ENCODE measurements around the gene ZMYND8. TPM values are rescaled to one million over a fixed set of nuclear protein-coding genes. Genes with fewer than 3 reads are reported as not detected.

ZMYND8 gene
- total RNA-seq, 4 donors from 2014 or later = 44.6 to 78.6 (median 65.8) TPM

- Histone ChIP-seq H3K27me3 (no peaks in the 10 kb centered on the region), H3K4me1 (peaks cover 60 to 100% (median 95%) of the 10 kb centered on the region in 4 donors), H3K27ac (replicated peaks in 1 of 4) (peak overlapping the region; percentile 97 to 100 (median 98)), H3K9me3 (no peaks in the 10 kb centered on the region), H3K4me3 (peak overlapping the region in 1 of 4 donors; percentile 0), H3K36me3 (peaks cover 0 to 25% (median 13%) of the 10 kb centered on the region in 4 donors)
- 77% methylated on average over 4 of the region's 4 CpGs for WGBS
- TF ChIP-seq POLR2A (IDR thresholded peaks at IDR 0.05; ENCODE audit: low read depth) (no peak), EP300 (IDR thresholded peaks at IDR 0.05) (no peak)
- no peak for DNase-seq (ENCODE audit: extremely low spot score)
- intact Hi-C loops (cut with DNase I) = no loop called here
Observed at GRCh38 chr20:47347661-47348435, 8.7 kb downstream of the ZMYND8 start.

GRCh38 chr20:47346172-47346571 is 10.3 kb downstream of the ZMYND8 start:
- intact Hi-C loops (cut with DNase I) = no loop called here
- H3K36me3 ChIP-seq = peaks cover 0 to 25% (median 13%) of the 10 kb centered on the region in 4 donors
- no peak for DNase-seq (ENCODE audit: extremely low spot score)
- H3K4me1 ChIP-seq = peaks cover 43 to 90% (median 89%) of the 10 kb centered on the region in 4 donors
- no peak overlapping the region for H3K4me3 ChIP-seq
- TF ChIP-seq CTCF (IDR thresholded peaks at IDR 0.05) (no peak), EP300 (IDR thresholded peaks at IDR 0.05) (no peak), POLR2AphosphoS5 (IDR thresholded peaks at IDR 0.05) (no peak)
- WGBS = 100% methylated on average over 3 of the region's 3 CpGs
- H3K9me3 ChIP-seq = no peaks in the 10 kb centered on the region
- peak overlapping the region; percentile 97 to 100 (median 98) for H3K27ac ChIP-seq (replicated peaks in 1 of 4)
- no peaks in the 10 kb centered on the region for H3K27me3 ChIP-seq

GRCh38 chr20:47345214-47345613 is 11.3 kb downstream of the ZMYND8 start:
- no peak overlapping the region for H3K4me3 ChIP-seq
- no peaks in the 10 kb centered on the region for H3K9me3 ChIP-seq
- intact Hi-C loops (cut with DNase I) = no loop called here
- peaks cover 0 to 25% (median 13%) of the 10 kb centered on the region in 4 donors for H3K36me3 ChIP-seq
- H3K27ac ChIP-seq (replicated peaks in 1 of 4) = peak overlapping the region; percentile 8 to 100 (median 75)
- H3K27me3 ChIP-seq = no peaks in the 10 kb centered on the region
- WGBS = 98% methylated on average over 7 of the region's 7 CpGs
- DNase-seq (ENCODE audit: extremely low spot score) = no peak
- no peak for TF ChIP-seq POLR2AphosphoS5 (IDR thresholded peaks at IDR 0.05)
- TF ChIP-seq POLR2A (IDR thresholded peaks at IDR 0.05; ENCODE audit: low read depth) = no peak
- no peak for TF ChIP-seq EP300 (IDR thresholded peaks at IDR 0.05)
- TF ChIP-seq CTCF (IDR thresholded peaks at IDR 0.05) = no peak
- peaks cover 40 to 90% (median 88%) of the 10 kb centered on the region in 4 donors for H3K4me1 ChIP-seq

- no peaks in the 10 kb centered on the region for H3K9me3 ChIP-seq
- H3K36me3 ChIP-seq = peaks cover 0 to 39% (median 13%) of the 10 kb centered on the region in 4 donors
- H3K27me3 ChIP-seq = no peaks in the 10 kb centered on the region
- intact Hi-C loops (cut with DNase I) = no loop called here
- no peak for DNase-seq (ENCODE audit: extremely low spot score)
- WGBS = 68% methylated on average over 4 of the region's 4 CpGs
- no peak overlapping the region for H3K4me3 ChIP-seq
- no peak for TF ChIP-seq EP300 (IDR thresholded peaks at IDR 0.05)
- TF ChIP-seq POLR2AphosphoS5 (IDR thresholded peaks at IDR 0.05) = peak in 1 of 2 donors; percentile 7
- TF ChIP-seq CTCF (IDR thresholded peaks at IDR 0.05) = no peak
- H3K27ac ChIP-seq (replicated peaks in 1 of 4) = peak overlapping the region; percentile 35 to 100 (median 72)
- H3K4me1 ChIP-seq = peaks cover 39 to 90% (median 88%) of the 10 kb centered on the region in 4 donors
Observed at GRCh38 chr20:47343007-47343472, 13.5 kb downstream of the ZMYND8 start.

- no peak for TF ChIP-seq CTCF (IDR thresholded peaks at IDR 0.05)
- no peak for TF ChIP-seq EP300 (IDR thresholded peaks at IDR 0.05)
- no peak for TF ChIP-seq POLR2A (IDR thresholded peaks at IDR 0.05; ENCODE audit: low read depth)
- no peak for TF ChIP-seq POLR2AphosphoS5 (IDR thresholded peaks at IDR 0.05)
- no peaks in the 10 kb centered on the region for H3K27me3 ChIP-seq
- H3K27ac ChIP-seq (replicated peaks in 1 of 4) = peak overlapping the region; percentile 59 to 99 (median 94)
Observed at GRCh38 chr20:47338131-47338628, 18.3 kb downstream of the ZMYND8 start.

More at GRCh38 chr20:47338131-47338628, 18.3 kb downstream of the ZMYND8 start:
- intact Hi-C loops (cut with DNase I) = no loop called here
- H3K36me3 ChIP-seq = peaks cover 0 to 18% (median 0%) of the 10 kb centered on the region in 4 donors
- no peak overlapping the region for H3K4me3 ChIP-seq
- WGBS = 82% methylated on average over 11 of the region's 11 CpGs
- DNase-seq (ENCODE audit: extremely low spot score) = no peak
- no peaks in the 10 kb centered on the region for H3K9me3 ChIP-seq
- peaks cover 69 to 94% (median 90%) of the 10 kb centered on the region in 4 donors for H3K4me1 ChIP-seq
